K562 (cell line): ENCODE results near the gene HERC3. TPM values are rescaled to one million over a fixed set of nuclear protein-coding genes. Genes with fewer than 3 reads are reported as not detected.

Experiments
- polyA plus RNA-seq, 8 experiments: library from polyadenylated mRNA; depleted of rRNA in 4 of 8; stranded (reverse) in 5 of 8; unstranded in 3 of 8; fragments of >200 nt; fragmentation: Nextera tagmentation in 2 of 8; fragmentation: Illumina TruSeq in 1 of 8; extraction: Ambion mirVana in 2 of 8; extraction: Trizol in 1 of 8; gene quantifications; 2 replicates each; pipeline versions ENCODE4 v1.2.1 to v1.2.3, GENCODE V29; 2011 to 2014; ENCODE audit warnings: inconsistent platforms in 1 of 8, missing spikeins in 1 of 8
- total RNA-seq, 7 experiments: library from RNA; depleted of rRNA in 6 of 7; stranded (reverse); fragments of >200 nt in 6 of 7; fragmentation: Illumina TruSeq in 2 of 7; extraction: Trizol in 2 of 7; gene quantifications; 2 replicates each; pipeline versions ENCODE4 v1.2.1 to v1.2.3, GENCODE V29; 2011 to 2021; ENCODE audit warnings: low replicate concordance in 1 of 7
- TF ChIP-seq, protein P1 (sequence below), 2 experiments: fragments of 450-650 bp in 1 of 2; sonication (generic) in 1 of 2; formaldehyde crosslinking in 1 of 2; IDR thresholded peaks; 2 replicates each; pipeline versions ENCODE4 v1.7.1 to v1.9.0; 2016 to 2022; ENCODE audit warnings: inconsistent platforms in 1 of 2, mild to moderate bottlenecking in 1 of 2, missing genetic modification reagents in 1 of 2

HERC3 gene
- total and polyA plus RNA-seq, 9 of the 15 experiments (the other 6 are each of a cell fraction or from before 2014, with no cell fraction given), result 1.8 to 13.1 (median 7.6) TPM

DNA sequence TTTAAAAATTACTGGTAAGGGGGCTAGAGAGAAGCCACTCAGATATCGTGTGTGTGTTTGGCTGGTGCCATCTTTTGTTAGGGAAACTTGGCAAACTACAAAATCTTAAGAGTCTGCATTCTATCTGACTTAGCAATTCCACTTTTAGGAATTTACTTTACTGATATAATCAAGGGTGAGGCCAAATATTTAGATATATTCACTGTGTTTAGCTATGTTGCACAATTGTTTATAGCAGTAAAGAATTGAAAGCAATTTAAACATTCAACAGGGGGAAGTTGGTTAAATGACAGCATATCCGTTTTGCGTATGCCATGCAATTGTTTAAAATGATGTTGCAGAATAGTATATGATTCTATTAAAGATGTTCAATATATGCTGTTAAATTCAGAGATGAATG lies 6.4 kb upstream of the HERC3 start (continued):
- TF ChIP-seq, protein P1, sequence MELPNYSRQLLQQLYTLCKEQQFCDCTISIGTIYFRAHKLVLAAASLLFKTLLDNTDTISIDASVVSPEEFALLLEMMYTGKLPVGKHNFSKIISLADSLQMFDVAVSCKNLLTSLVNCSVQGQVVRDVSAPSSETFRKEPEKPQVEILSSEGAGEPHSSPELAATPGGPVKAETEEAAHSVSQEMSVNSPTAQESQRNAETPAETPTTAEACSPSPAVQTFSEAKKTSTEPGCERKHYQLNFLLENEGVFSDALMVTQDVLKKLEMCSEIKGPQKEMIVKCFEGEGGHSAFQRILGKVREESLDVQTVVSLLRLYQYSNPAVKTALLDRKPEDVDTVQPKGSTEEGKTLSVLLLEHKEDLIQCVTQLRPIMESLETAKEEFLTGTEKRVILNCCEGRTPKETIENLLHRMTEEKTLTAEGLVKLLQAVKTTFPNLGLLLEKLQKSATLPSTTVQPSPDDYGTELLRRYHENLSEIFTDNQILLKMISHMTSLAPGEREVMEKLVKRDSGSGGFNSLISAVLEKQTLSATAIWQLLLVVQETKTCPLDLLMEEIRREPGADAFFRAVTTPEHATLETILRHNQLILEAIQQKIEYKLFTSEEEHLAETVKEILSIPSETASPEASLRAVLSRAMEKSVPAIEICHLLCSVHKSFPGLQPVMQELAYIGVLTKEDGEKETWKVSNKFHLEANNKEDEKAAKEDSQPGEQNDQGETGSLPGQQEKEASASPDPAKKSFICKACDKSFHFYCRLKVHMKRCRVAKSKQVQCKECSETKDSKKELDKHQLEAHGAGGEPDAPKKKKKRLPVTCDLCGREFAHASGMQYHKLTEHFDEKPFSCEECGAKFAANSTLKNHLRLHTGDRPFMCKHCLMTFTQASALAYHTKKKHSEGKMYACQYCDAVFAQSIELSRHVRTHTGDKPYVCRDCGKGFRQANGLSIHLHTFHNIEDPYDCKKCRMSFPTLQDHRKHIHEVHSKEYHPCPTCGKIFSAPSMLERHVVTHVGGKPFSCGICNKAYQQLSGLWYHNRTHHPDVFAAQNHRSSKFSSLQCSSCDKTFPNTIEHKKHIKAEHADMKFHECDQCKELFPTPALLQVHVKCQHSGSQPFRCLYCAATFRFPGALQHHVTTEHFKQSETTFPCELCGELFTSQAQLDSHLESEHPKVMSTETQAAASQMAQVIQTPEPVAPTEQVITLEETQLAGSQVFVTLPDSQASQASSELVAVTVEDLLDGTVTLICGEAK (IDR thresholded peaks at IDR 0.05), result no peak
- TF ChIP-seq, protein P1 (CRISPR knock-in tag; IDR thresholded peaks at IDR 0.05), result no peak
- TF ChIP-seq, all 486 proteins: peak for 0
